SK-N-SH (cell line): ENCODE results near the gene PAX2.

Experiments used
- EP300 ChIP-seq, 2 experiments: IDR thresholded peaks; 2 replicates each; pipeline versions ENCODE4 v1.4.0 to v1.6.1; 2012; ENCODE audit warnings: borderline replicate concordance in 1 of 2, low read depth in 1 of 2, low read length in 1 of 2
- JUND ChIP-seq: IDR thresholded peaks from 2 replicates; pipeline ENCODE4 v1.4.0; 2012
- POLR2AphosphoS5 ChIP-seq: IDR thresholded peaks from 2 replicates; pipeline ENCODE4 v1.6.1; 2012; ENCODE audit warnings: low read depth, low read length
- RAD21 ChIP-seq: IDR thresholded peaks from 2 replicates; pipeline ENCODE4 v1.6.1; 2012; ENCODE audit warnings: mild to moderate bottlenecking, low read length
- RCOR1 ChIP-seq: fragments of 150-350 bp; IDR thresholded peaks from 2 replicates; pipeline ENCODE4 v1.6.1; 2017; ENCODE audit warnings: antibody characterized with exemption, low read length
- USF1 ChIP-seq: IDR thresholded peaks from 2 replicates; pipeline ENCODE4 v1.4.0; 2012; ENCODE audit warnings: low read depth, borderline replicate concordance
- USF2 ChIP-seq: fragments of 150-350 bp; IDR thresholded peaks from 2 replicates; pipeline ENCODE4 v1.6.1; 2017; ENCODE audit warnings: antibody characterized with exemption, low read length, low read depth, borderline replicate concordance
- TF ChIP-seq, protein P1 (sequence below): fragments of 200-600 bp; sonication (generic); IDR thresholded peaks from 2 replicates; pipeline ENCODE4 v1.6.1; 2017; ENCODE audit warnings: antibody characterized with exemption, mild to moderate bottlenecking, moderate library complexity

- TF ChIP-seq POLR2AphosphoS5 (no peak), EP300 (IDR thresholded peaks at IDR 0.05; ENCODE audit: borderline replicate concordance in 1 of 2, low read depth in 1 of 2, low read length in 1 of 2) (no peak), USF2 (no peak), RCOR1 (no peak), JUND (no peak), USF1 (no peak), RAD21 (no peak)
- TF ChIP-seq, protein P1, sequence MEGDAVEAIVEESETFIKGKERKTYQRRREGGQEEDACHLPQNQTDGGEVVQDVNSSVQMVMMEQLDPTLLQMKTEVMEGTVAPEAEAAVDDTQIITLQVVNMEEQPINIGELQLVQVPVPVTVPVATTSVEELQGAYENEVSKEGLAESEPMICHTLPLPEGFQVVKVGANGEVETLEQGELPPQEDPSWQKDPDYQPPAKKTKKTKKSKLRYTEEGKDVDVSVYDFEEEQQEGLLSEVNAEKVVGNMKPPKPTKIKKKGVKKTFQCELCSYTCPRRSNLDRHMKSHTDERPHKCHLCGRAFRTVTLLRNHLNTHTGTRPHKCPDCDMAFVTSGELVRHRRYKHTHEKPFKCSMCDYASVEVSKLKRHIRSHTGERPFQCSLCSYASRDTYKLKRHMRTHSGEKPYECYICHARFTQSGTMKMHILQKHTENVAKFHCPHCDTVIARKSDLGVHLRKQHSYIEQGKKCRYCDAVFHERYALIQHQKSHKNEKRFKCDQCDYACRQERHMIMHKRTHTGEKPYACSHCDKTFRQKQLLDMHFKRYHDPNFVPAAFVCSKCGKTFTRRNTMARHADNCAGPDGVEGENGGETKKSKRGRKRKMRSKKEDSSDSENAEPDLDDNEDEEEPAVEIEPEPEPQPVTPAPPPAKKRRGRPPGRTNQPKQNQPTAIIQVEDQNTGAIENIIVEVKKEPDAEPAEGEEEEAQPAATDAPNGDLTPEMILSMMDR = no peak
Observed at GRCh38 chr10:100810091-100810834, 64.9 kb downstream of the PAX2 start.
